SJCRH30 (cell line): ENCODE data around the gene CTSG. TPM values are rescaled to one million over a fixed set of nuclear protein-coding genes. Genes with fewer than 3 reads are reported as not detected.
"Not testable (repeated sequence)": the region's sequence is repeated elsewhere in the genome, so short reads cannot be mapped to it uniquely, and the experiment has no call there.

Source experiments
- DNase-seq, 2 experiments: peaks; one replicate each; pipeline ENCODE4 v3.0.0-alpha.2; 2015 to 2020
- H3K27ac ChIP-seq: fragments of 250-450 bp; sonication (Bioruptor Pico); 2 replicates; pipeline ENCODE4 v1.5.1; 2020; ENCODE audit warnings: mild to moderate bottlenecking, moderate library complexity
- H3K27me3 ChIP-seq: fragments of 250-450 bp; sonication (Bioruptor Pico); 2 replicates; pipeline ENCODE4 v1.5.1; 2020; ENCODE audit warnings: mild to moderate bottlenecking, moderate library complexity
- H3K36me3 ChIP-seq: fragments of 250-450 bp; sonication (Bioruptor Pico); 2 replicates; pipeline ENCODE4 v1.5.1; 2020; ENCODE audit warnings: mild to moderate bottlenecking, moderate library complexity
- H3K4me1 ChIP-seq: fragments of 250-450 bp; sonication (Bioruptor Pico); 2 replicates; pipeline ENCODE4 v1.5.1; 2020; ENCODE audit warnings: mild to moderate bottlenecking, moderate library complexity
- H3K4me3 ChIP-seq: fragments of 250-450 bp; sonication (Bioruptor Pico); 2 replicates; pipeline ENCODE4 v1.5.1; 2020; ENCODE audit warnings: mild to moderate bottlenecking, moderate library complexity
- H3K9me3 ChIP-seq: fragments of 250-450 bp; sonication (Bioruptor Pico); replicated peaks from 2 replicates; pipeline ENCODE4 v1.5.1; 2020; ENCODE audit warnings: mild to moderate bottlenecking, moderate library complexity
- total RNA-seq: library from RNA; depleted of rRNA; stranded (reverse); fragments of >200 nt; shearing (Covaris generic); gene quantifications from 2 replicates; pipeline ENCODE4 v1.2.3, GENCODE V29; 2014; rRNA removed

CTSG gene
- total RNA-seq, 1 experiment from 2014 or later, result not detected

GRCh38 chr14:24576771-24577170 lies 721 bp upstream of the CTSG start:
- H3K9me3 ChIP-seq, result no peaks in the 10 kb centered on the region
- H3K27ac ChIP-seq, result no peak overlapping the region
- H3K27me3 ChIP-seq, result peaks cover 14% of the 10 kb centered on the region; the same call in 1 of the 2 replicates
- H3K36me3 ChIP-seq, result no peaks in the 10 kb centered on the region
- H3K4me1 ChIP-seq, result no peaks in the 10 kb centered on the region
- H3K4me3 ChIP-seq, result no peak overlapping the region
- DNase-seq, result no peak

- Histone ChIP-seq H3K4me3 (no peak overlapping the region), H3K27ac (no peak overlapping the region), H3K9me3 (no peaks in the 10 kb centered on the region), H3K4me1 (no peaks in the 10 kb centered on the region), H3K36me3 (no peaks in the 10 kb centered on the region), H3K27me3 (peaks cover 14% of the 10 kb centered on the region; the same call in 1 of the 2 replicates)
- DNase-seq, result no peak
Measured at GRCh38 chr14:24574206-24574774, 1.8 kb downstream of the CTSG start.

- no peaks in the 10 kb centered on the region for H3K27me3 ChIP-seq
- H3K4me1 ChIP-seq, result no peaks in the 10 kb centered on the region
- no peak overlapping the region for H3K4me3 ChIP-seq
- no peak for DNase-seq
- H3K36me3 ChIP-seq, result no peaks in the 10 kb centered on the region
- H3K9me3 ChIP-seq, result no peaks in the 10 kb centered on the region
- H3K27ac ChIP-seq, result no peak overlapping the region
Measured at GRCh38 chr14:24566318-24566717, 9.7 kb downstream of the CTSG start.

- Histone ChIP-seq H3K27me3 (no peaks in the 10 kb centered on the region), H3K4me1 (no peaks in the 10 kb centered on the region), H3K27ac (no peak overlapping the region), H3K9me3 (no peaks in the 10 kb centered on the region), H3K4me3 (no peak overlapping the region), H3K36me3 (no peaks in the 10 kb centered on the region)
- DNase-seq, result peak in 1 of 2 experiments; percentile 13
Measured at GRCh38 chr14:24565766-24566165, 10.3 kb downstream of the CTSG start.

GRCh38 chr14:24563505-24563904 lies 12.5 kb downstream of the CTSG start:
- Histone ChIP-seq H3K36me3 (no peaks in the 10 kb centered on the region), H3K4me1 (no peaks in the 10 kb centered on the region), H3K27ac (no peak overlapping the region), H3K4me3 (no peak overlapping the region), H3K27me3 (no peaks in the 10 kb centered on the region), H3K9me3 (no peaks in the 10 kb centered on the region)
- no peak for DNase-seq

- peak in 1 of 2 experiments; percentile 14 for DNase-seq
- Histone ChIP-seq H3K4me3 (no peak overlapping the region), H3K27ac (no peak overlapping the region), H3K9me3 (no peaks in the 10 kb centered on the region), H3K4me1 (no peaks in the 10 kb centered on the region; the same call in 1 of the 2 replicates), H3K27me3 (no peaks in the 10 kb centered on the region), H3K36me3 (no peaks in the 10 kb centered on the region)
Measured at GRCh38 chr14:24556756-24557155, 19.3 kb downstream of the CTSG start.

GRCh38 chr14:24549064-24549463 lies 27.0 kb downstream of the CTSG start:
- H3K36me3 ChIP-seq, H3K4me1 ChIP-seq, H3K4me3 ChIP-seq, H3K27ac ChIP-seq, H3K27me3 ChIP-seq, H3K9me3 ChIP-seq, DNase-seq: not testable (repeated sequence)

GRCh38 chr14:24542346-24542936 lies 33.6 kb downstream of the CTSG start:
- no peaks in the 10 kb centered on the region for H3K36me3 ChIP-seq
- no peak for DNase-seq
- no peaks in the 10 kb centered on the region for H3K27me3 ChIP-seq
- H3K4me1 ChIP-seq, result no peaks in the 10 kb centered on the region
- no peak overlapping the region for H3K27ac ChIP-seq
- H3K4me3 ChIP-seq, result no peak overlapping the region
- H3K9me3 ChIP-seq, result no peaks in the 10 kb centered on the region

GRCh38 chr14:24535737-24536136 lies 40.3 kb downstream of the CTSG start:
- Histone ChIP-seq H3K9me3 (no peaks in the 10 kb centered on the region), H3K4me1 (no peaks in the 10 kb centered on the region), H3K27me3 (no peaks in the 10 kb centered on the region), H3K36me3 (no peaks in the 10 kb centered on the region), H3K27ac (no peak overlapping the region), H3K4me3 (no peak overlapping the region)
- DNase-seq, result no peak

- no peak for DNase-seq
- H3K4me3 ChIP-seq, result no peak overlapping the region
- no peaks in the 10 kb centered on the region for H3K27me3 ChIP-seq
- no peak overlapping the region for H3K27ac ChIP-seq
- H3K4me1 ChIP-seq, result no peaks in the 10 kb centered on the region
- no peaks in the 10 kb centered on the region for H3K9me3 ChIP-seq
- no peaks in the 10 kb centered on the region for H3K36me3 ChIP-seq
Measured at GRCh38 chr14:24534286-24534685, 41.8 kb downstream of the CTSG start.

- H3K27ac ChIP-seq, H3K9me3 ChIP-seq, H3K4me1 ChIP-seq, H3K27me3 ChIP-seq, DNase-seq, H3K36me3 ChIP-seq, H3K4me3 ChIP-seq: not testable (repeated sequence)
Measured at GRCh38 chr14:24525877-24526620, 50.0 kb downstream of the CTSG start.

Other genes with a start within 250 kb of the CTSG start
- gene ADCY4, start 241.2 kb downstream of the CTSG start, total RNA-seq, result 0.03 TPM in 1 of 2 replicates, not detected in the other
- not detected in 2 replicates for gene RIPK3, start 236.3 kb downstream of the CTSG start, total RNA-seq
- 33.3 and 39.3 TPM in 2 replicates for gene NFATC4, start 208.1 kb downstream of the CTSG start, total RNA-seq
- 11.9 and 12.1 TPM in 2 replicates for gene NYNRIN, start 177.2 kb downstream of the CTSG start, total RNA-seq
- gene CBLN3, start 146.6 kb downstream of the CTSG start, total RNA-seq, result 0.05 and 0.12 TPM in 2 replicates
- gene KHNYN, start 146.3 kb downstream of the CTSG start, total RNA-seq, result 5.9 and 6.0 TPM in 2 replicates
- gene SDR39U1, start 133.5 kb downstream of the CTSG start, total RNA-seq, result 29.3 and 34.1 TPM in 2 replicates
- gene CMA1, start 68.0 kb downstream of the CTSG start, total RNA-seq, result not detected in 2 replicates
- not detected in 2 replicates for gene GZMH, start 33.4 kb upstream of the CTSG start, total RNA-seq
- not detected in 2 replicates for gene GZMB, start 57.9 kb upstream of the CTSG start, total RNA-seq